Uterus (tissue), 4 donors: ENCODE measurements around the gene NPNT. TPM values are rescaled to one million over a fixed set of nuclear protein-coding genes. Genes with fewer than 3 reads are reported as not detected.

Experiments used
- DNase-seq, 2 donors: peaks; one replicate each; pipeline ENCODE4 v3.0.0-alpha.2; 2019 to 2020
- H3K27ac ChIP-seq, 2 donors: fragments of 200-600 bp; sonication (generic); 1 replicate in 1 of 2; 2 replicates in 1 of 2; pipeline ENCODE4 v1.5.1; 2016 to 2018
- H3K27me3 ChIP-seq, 2 donors: fragments of 200-600 bp; sonication (generic); one replicate each; pipeline ENCODE4 v1.5.1; 2018 to 2019; ENCODE audit warnings: control low read depth in 1 of 2
- H3K36me3 ChIP-seq, 2 donors: fragments of 200-600 bp; sonication (generic); one replicate each; pipeline ENCODE4 v1.5.1; 2019; ENCODE audit warnings: control low read depth in 1 of 2
- H3K4me1 ChIP-seq, 2 donors: fragments of 200-600 bp; sonication (generic); one replicate each; pipeline ENCODE4 v1.5.1; 2018 to 2019; ENCODE audit warnings: control low read depth in 1 of 2
- H3K4me3 ChIP-seq, 2 donors: fragments of 200-600 bp; sonication (generic); 1 replicate in 1 of 2; 2 replicates in 1 of 2; pipeline ENCODE4 v1.5.1; 2018 to 2019; ENCODE audit warnings: mild to moderate bottlenecking in 1 of 2
- H3K9me3 ChIP-seq, 2 donors: fragments of 200-600 bp; sonication (generic); one replicate each; pipeline ENCODE4 v1.5.1; 2019; ENCODE audit warnings: control low read depth in 1 of 2
- CTCF ChIP-seq, 4 experiments: fragments of 200-600 bp in 2 of 4; fragments of 450-650 bp in 2 of 4; sonication (generic) in 2 of 4; IDR thresholded peaks; one replicate each; pipeline ENCODE4 v1.5.1; 2016 to 2019; ENCODE audit warnings: antibody characterized with exemption in 4 of 4, mild to moderate bottlenecking in 2 of 4, moderate library complexity in 1 of 4
- POLR2A ChIP-seq, 2 donors: fragments of 450-650 bp; IDR thresholded peaks; one replicate each; pipeline ENCODE4 v1.6.1; 2016; ENCODE audit warnings: antibody characterized with exemption in 2 of 2, mild to moderate bottlenecking in 1 of 2, moderate library complexity in 1 of 2
- intact Hi-C: fragments of 100-400 bp; cut with DNase I; formaldehyde crosslinking; loops from one replicate; pipeline ENCODE4 v1.15.1; 2023; ENCODE audit warnings: low total_unique reads
- total RNA-seq, 4 donors: library from RNA; depleted of rRNA in 3 of 4; stranded (reverse); fragments of >200 nt in 3 of 4; gene quantifications; one replicate each; pipeline versions ENCODE4 v1.1.0 to v1.2.4, GENCODE V29; 2014 to 2023
- donor health status: DM: yes; HTN: yes; CAD: no.

The NPNT gene
- total RNA-seq, 4 donors from 2014 or later = 6.8 to 69.9 (median 36.3) TPM

DNA sequence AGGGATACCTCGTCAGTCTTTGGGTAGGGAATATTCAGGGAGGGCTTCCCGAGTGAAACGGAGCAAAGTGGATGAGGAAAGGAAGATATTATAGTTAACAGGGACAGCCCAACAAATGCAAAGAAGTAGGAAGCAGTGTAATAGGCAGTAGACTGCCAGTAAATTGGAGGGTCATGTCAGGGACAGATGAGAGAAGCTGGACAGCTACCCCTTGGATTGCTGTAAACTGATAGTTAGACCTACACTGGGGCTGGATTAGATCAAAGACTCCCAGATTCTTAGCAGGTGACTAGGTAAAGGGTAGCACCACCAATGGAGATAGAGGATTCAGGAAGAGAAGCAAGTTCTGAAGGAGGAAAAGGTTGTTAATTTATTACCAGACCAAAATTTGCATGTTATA is 48.0 kb downstream of the NPNT start:
- no peaks in the 10 kb centered on the region for H3K4me1 ChIP-seq
- no peaks in the 10 kb centered on the region for H3K36me3 ChIP-seq
- TF ChIP-seq POLR2A (IDR thresholded peaks at IDR 0.05) = no peak
- no peak for TF ChIP-seq CTCF (IDR thresholded peaks at IDR 0.05)
- H3K27ac ChIP-seq = no peak overlapping the region
- no peak for DNase-seq
- no peaks in the 10 kb centered on the region for H3K27me3 ChIP-seq
- no peak overlapping the region for H3K4me3 ChIP-seq
- H3K9me3 ChIP-seq = no peaks in the 10 kb centered on the region
- intact Hi-C loops = no loop called here

DNA sequence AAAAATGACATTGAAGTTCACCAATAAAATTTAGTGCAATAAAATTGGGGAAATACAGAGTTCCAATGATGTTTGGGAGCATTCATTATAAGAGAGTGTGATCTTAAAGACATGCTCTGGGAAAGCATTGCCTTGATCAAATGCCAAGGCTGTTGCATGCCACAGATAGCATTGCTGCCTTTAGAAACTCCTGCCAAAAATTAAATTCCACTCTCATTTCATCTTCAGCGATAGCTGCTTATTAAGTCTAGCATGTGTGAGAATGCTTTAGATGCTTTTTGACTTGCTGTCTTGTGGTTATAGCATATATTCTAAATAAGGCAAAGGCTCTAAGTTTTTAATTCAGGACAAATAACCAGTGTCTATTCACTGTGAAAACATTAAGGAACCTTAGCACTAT is 49.3 kb downstream of the NPNT start:
- H3K36me3 ChIP-seq = no peaks in the 10 kb centered on the region
- H3K27me3 ChIP-seq = no peaks in the 10 kb centered on the region
- H3K27ac ChIP-seq = no peak overlapping the region
- H3K9me3 ChIP-seq = no peaks in the 10 kb centered on the region
- TF ChIP-seq POLR2A (IDR thresholded peaks at IDR 0.05) = no peak
- no peak for TF ChIP-seq CTCF (IDR thresholded peaks at IDR 0.05)
- intact Hi-C loops = no loop called here
- H3K4me1 ChIP-seq = no peaks in the 10 kb centered on the region
- no peak for DNase-seq
- H3K4me3 ChIP-seq = no peak overlapping the region

DNA sequence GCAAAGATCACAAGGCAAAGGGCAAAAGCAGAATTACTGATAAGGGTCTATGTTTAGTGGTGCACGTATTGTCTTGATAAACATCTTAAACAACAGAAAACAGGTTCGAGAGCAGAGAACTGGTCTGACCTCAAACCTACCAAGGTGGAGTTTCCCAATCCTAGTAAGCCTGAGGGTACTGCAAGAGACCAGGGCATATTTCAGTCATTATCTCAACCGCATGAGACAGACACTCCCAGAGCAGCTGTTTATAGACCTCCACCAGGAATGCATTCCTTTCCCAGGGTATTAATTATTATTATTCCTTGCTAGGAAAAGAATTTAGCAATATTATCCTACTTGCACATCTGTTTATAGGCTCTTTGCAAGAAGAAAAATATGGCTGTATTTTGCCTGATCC is 51.5 kb downstream of the NPNT start:
- no peaks in the 10 kb centered on the region for H3K27me3 ChIP-seq
- H3K4me1 ChIP-seq = no peaks in the 10 kb centered on the region
- intact Hi-C loops = no loop called here
- no peaks in the 10 kb centered on the region for H3K36me3 ChIP-seq
- no peak overlapping the region for H3K4me3 ChIP-seq
- DNase-seq = no peak
- no peaks in the 10 kb centered on the region for H3K9me3 ChIP-seq
- H3K27ac ChIP-seq = no peak overlapping the region
- no peak for TF ChIP-seq CTCF (IDR thresholded peaks at IDR 0.05)
- TF ChIP-seq POLR2A (IDR thresholded peaks at IDR 0.05) = no peak

DNA sequence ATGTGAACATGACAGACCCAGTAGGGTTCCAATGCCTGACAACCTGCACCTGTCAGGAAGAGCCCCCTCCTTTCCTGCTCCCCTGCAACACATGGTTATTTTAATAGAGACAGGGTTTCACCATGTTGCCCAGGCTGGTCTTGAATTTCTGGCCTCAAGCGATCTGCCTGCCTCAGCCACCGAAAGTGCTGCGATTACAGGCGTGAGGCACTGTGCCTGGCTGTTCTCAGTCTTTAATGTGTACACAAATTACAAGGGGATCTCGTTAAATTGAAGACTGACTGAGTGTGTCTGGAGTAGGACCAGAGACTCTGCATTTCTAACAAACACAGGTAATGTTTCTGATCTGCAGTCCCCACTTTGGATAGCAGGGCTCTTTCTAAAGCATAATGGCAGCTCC is 55.4 kb downstream of the NPNT start:
- no peaks in the 10 kb centered on the region for H3K9me3 ChIP-seq
- intact Hi-C loops = no loop called here
- H3K27ac ChIP-seq = no peak overlapping the region
- no peaks in the 10 kb centered on the region for H3K27me3 ChIP-seq
- no peaks in the 10 kb centered on the region for H3K36me3 ChIP-seq
- H3K4me1 ChIP-seq = no peaks in the 10 kb centered on the region
- TF ChIP-seq CTCF (IDR thresholded peaks at IDR 0.05) (no peak), POLR2A (IDR thresholded peaks at IDR 0.05) (no peak)
- H3K4me3 ChIP-seq = no peak overlapping the region
- DNase-seq = no peak

DNA sequence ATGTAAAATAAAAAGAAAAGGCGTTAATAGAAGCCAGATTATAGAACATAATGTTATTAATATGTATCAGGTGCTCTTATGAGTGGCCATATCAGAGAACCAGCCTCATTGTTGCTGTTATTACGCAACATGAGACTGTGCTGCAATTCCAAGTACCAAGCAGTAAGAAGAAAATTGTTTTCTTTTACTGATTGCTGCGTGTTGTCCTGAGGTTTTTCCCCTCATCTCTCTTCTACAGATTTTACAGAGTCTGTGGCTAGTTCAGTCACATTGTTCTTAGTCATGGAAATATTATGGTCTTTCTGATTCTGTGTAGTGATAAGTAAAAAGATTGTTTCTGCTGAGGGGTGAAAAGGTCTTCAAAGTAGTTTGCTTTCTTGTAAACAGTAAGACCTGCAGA is 55.9 kb downstream of the NPNT start:
- H3K36me3 ChIP-seq = no peaks in the 10 kb centered on the region
- intact Hi-C loops = no loop called here
- H3K9me3 ChIP-seq = no peaks in the 10 kb centered on the region
- no peaks in the 10 kb centered on the region for H3K4me1 ChIP-seq
- no peak overlapping the region for H3K27ac ChIP-seq
- TF ChIP-seq CTCF (IDR thresholded peaks at IDR 0.05) (no peak), POLR2A (IDR thresholded peaks at IDR 0.05) (no peak)
- no peak for DNase-seq
- H3K4me3 ChIP-seq = no peak overlapping the region
- no peaks in the 10 kb centered on the region for H3K27me3 ChIP-seq
